SKM-1 treated with dmso at 0.1 percent for 144 hours (cell line): ENCODE data around the gene FYCO1.
A peak's percentile ranks its signal among the peaks of the same experiment; 100 is the strongest.

Source experiments
- DNase-seq: peaks from one replicate; lab custom pipeline; 2025; ENCODE audit not compliant: unreplicated experiment; lab: John Stamatoyannopoulos, UW

FYCO1 gene

GRCh38 chr3:45944830-45945620 is 50.6 kb downstream of the FYCO1 start:
- no peak for DNase-seq

- no peak for DNase-seq
These were observed 52.3 kb downstream of the FYCO1 start, which contains the start of gene CXCR6 for GRCh38 chr3:45943207-45943846. CXCR6 (plus strand) TSS chr3:45943464; CDS start chr3:45946482, 3,018 bp downstream.

GRCh38 chr3:45942051-45942825 is 53.4 kb downstream of the FYCO1 start:
- DNase-seq = no peak

- DNase-seq = no peak
These were observed 54.8 kb downstream of the FYCO1 start for GRCh38 chr3:45940781-45941365.

- no peak for DNase-seq
These were observed 55.4 kb downstream of the FYCO1 start for GRCh38 chr3:45940004-45940780.

- no peak for DNase-seq
These were observed 56.3 kb downstream of the FYCO1 start for GRCh38 chr3:45939341-45939771.

- DNase-seq = peak; percentile 85
These were observed 56.8 kb downstream of the FYCO1 start for GRCh38 chr3:45938864-45939263.

- no peak for DNase-seq
These were observed 57.6 kb downstream of the FYCO1 start for GRCh38 chr3:45938043-45938435.

GRCh38 chr3:45937206-45938042 is 58.2 kb downstream of the FYCO1 start:
- no peak for DNase-seq

- DNase-seq = no peak
These were observed 59.4 kb downstream of the FYCO1 start for GRCh38 chr3:45936261-45936660.

GRCh38 chr3:45933591-45933990 is 62.0 kb downstream of the FYCO1 start:
- DNase-seq = no peak

GRCh38 chr3:45932112-45932511 is 63.5 kb downstream of the FYCO1 start:
- peak; percentile 70 for DNase-seq

GRCh38 chr3:45931496-45931895 is 64.1 kb downstream of the FYCO1 start:
- DNase-seq = no peak

- peak; percentile 30 for DNase-seq
These were observed 66.5 kb downstream of the FYCO1 start for GRCh38 chr3:45929042-45929679.

- DNase-seq = no peak
These were observed 67.7 kb downstream of the FYCO1 start for GRCh38 chr3:45927881-45928280.

GRCh38 chr3:45923755-45924154 is 71.9 kb downstream of the FYCO1 start:
- DNase-seq = no peak

- no peak for DNase-seq
These were observed 72.6 kb downstream of the FYCO1 start for GRCh38 chr3:45922950-45923590.

GRCh38 chr3:45922039-45922326 is 73.6 kb downstream of the FYCO1 start:
- no peak for DNase-seq
